HG03457 (cell line): ENCODE results near the gene WNT6.

ENCODE experiments used
- ATAC-seq: cut with Tn5 transposase; IDR thresholded peaks from one replicate; pipeline ENCODE4 v1.9.1; 2021; ENCODE audit warnings: moderate number of reproducible peaks; ENCODE audit not compliant: unreplicated experiment

Gene WNT6

GRCh38 chr2:218875692-218876246 lies 16.2 kb downstream of the WNT6 start:
- ATAC-seq: no peak

GRCh38 chr2:218876562-218877219 lies 17.1 kb downstream of the WNT6 start:
- no peak for ATAC-seq

GRCh38 chr2:218877331-218877730 lies 17.7 kb downstream of the WNT6 start:
- no peak for ATAC-seq

- no peak for ATAC-seq
Observed at GRCh38 chr2:218877891-218878290, 18.3 kb downstream of the WNT6 start.

GRCh38 chr2:218878486-218878885 lies 18.9 kb downstream of the WNT6 start:
- no peak for ATAC-seq

- no peak for ATAC-seq
Observed at GRCh38 chr2:218878926-218879761, 19.5 kb downstream of the WNT6 start.

- no peak for ATAC-seq
Observed at GRCh38 chr2:218879776-218880101, 20.1 kb downstream of the WNT6 start.

GRCh38 chr2:218880102-218880858 lies 20.7 kb downstream of the WNT6 start, which contains the start of gene WNT10A:
Gene WNT10A (plus strand): TSS chr2:218880852. CDS start chr2:218880996, 144 bp downstream.
- peak; percentile 50 for ATAC-seq

GRCh38 chr2:218880859-218881594 lies 21.4 kb downstream of the WNT6 start:
- peak; percentile 2 for ATAC-seq

- ATAC-seq: no peak
Observed at GRCh38 chr2:218881744-218882460, 22.3 kb downstream of the WNT6 start.

GRCh38 chr2:218882461-218882816 lies 22.8 kb downstream of the WNT6 start:
- no peak for ATAC-seq

- ATAC-seq: no peak
Observed at GRCh38 chr2:218882866-218883366, 23.3 kb downstream of the WNT6 start.

- ATAC-seq: no peak
Observed at GRCh38 chr2:218883491-218884490, 24.2 kb downstream of the WNT6 start.

- no peak for ATAC-seq
Observed at GRCh38 chr2:218884519-218884918, 24.9 kb downstream of the WNT6 start.

GRCh38 chr2:218885981-218886947 lies 26.7 kb downstream of the WNT6 start:
- peak; percentile 44 for ATAC-seq

GRCh38 chr2:218887079-218887478 lies 27.5 kb downstream of the WNT6 start:
- no peak for ATAC-seq

- ATAC-seq: no peak
Observed at GRCh38 chr2:218888341-218888740, 28.7 kb downstream of the WNT6 start.
